ENCODE results near the gene GARIN3. TPM values are rescaled to one million over a fixed set of nuclear protein-coding genes. Genes with fewer than 3 reads are reported as not detected.
A peak's percentile ranks its signal among the peaks of the same experiment; 100 is the strongest.

The GARIN3 gene
- total RNA-seq, 1 donor from 2014 or later = not detected

- H3K36me3 ChIP-seq (ENCODE audit: control insufficient read depth, insufficient read depth, low read length) = no peaks in the 10 kb centered on the region
- no peak overlapping the region for H3K4me3 ChIP-seq (ENCODE audit: low read depth, low read length)
- no peak for DNase-seq (ENCODE audit: low read depth)
- no peak for TF ChIP-seq CTCF (IDR thresholded peaks at IDR 0.05; ENCODE audit: insufficient read depth, low read length, poor library complexity, severe bottlenecking)
- no peaks in the 10 kb centered on the region for H3K27me3 ChIP-seq (ENCODE audit: control insufficient read depth, insufficient read depth, low read length)
Observed at GRCh38 chr5:157168286-157168685, 2.2 kb upstream of the GARIN3 start.

- H3K4me3 ChIP-seq (ENCODE audit: low read depth, low read length) = no peak overlapping the region
- H3K36me3 ChIP-seq (ENCODE audit: control insufficient read depth, insufficient read depth, low read length) = no peaks in the 10 kb centered on the region
- H3K27me3 ChIP-seq (ENCODE audit: control insufficient read depth, insufficient read depth, low read length) = no peaks in the 10 kb centered on the region
- DNase-seq (ENCODE audit: low read depth) = peak; percentile 69
- TF ChIP-seq CTCF (IDR thresholded peaks at IDR 0.05; ENCODE audit: insufficient read depth, low read length, poor library complexity, severe bottlenecking) = no peak
Observed at GRCh38 chr5:157167214-157167621, 1.2 kb upstream of the GARIN3 start.

GRCh38 chr5:157165668-157166067 lies 396 bp downstream of the GARIN3 start:
- Histone ChIP-seq H3K27me3 (ENCODE audit: control insufficient read depth, insufficient read depth, low read length) (no peaks in the 10 kb centered on the region), H3K4me3 (ENCODE audit: low read depth, low read length) (no peak overlapping the region), H3K36me3 (ENCODE audit: control insufficient read depth, insufficient read depth, low read length) (no peaks in the 10 kb centered on the region)
- no peak for DNase-seq (ENCODE audit: low read depth)
- TF ChIP-seq CTCF (IDR thresholded peaks at IDR 0.05; ENCODE audit: insufficient read depth, low read length, poor library complexity, severe bottlenecking) = no peak

- DNase-seq (ENCODE audit: low read depth) = no peak
- Histone ChIP-seq H3K36me3 (ENCODE audit: control insufficient read depth, insufficient read depth, low read length) (no peaks in the 10 kb centered on the region), H3K27me3 (ENCODE audit: control insufficient read depth, insufficient read depth, low read length) (no peaks in the 10 kb centered on the region), H3K4me3 (ENCODE audit: low read depth, low read length) (no peak overlapping the region)
- TF ChIP-seq CTCF (IDR thresholded peaks at IDR 0.05; ENCODE audit: insufficient read depth, low read length, poor library complexity, severe bottlenecking) = no peak
Observed at GRCh38 chr5:157165261-157165660, 803 bp downstream of the GARIN3 start.

GRCh38 chr5:157164521-157164920 lies 1.5 kb downstream of the GARIN3 start:
- no peak for TF ChIP-seq CTCF (IDR thresholded peaks at IDR 0.05; ENCODE audit: insufficient read depth, low read length, poor library complexity, severe bottlenecking)
- Histone ChIP-seq H3K27me3 (ENCODE audit: control insufficient read depth, insufficient read depth, low read length) (no peaks in the 10 kb centered on the region), H3K4me3 (ENCODE audit: low read depth, low read length) (no peak overlapping the region), H3K36me3 (ENCODE audit: control insufficient read depth, insufficient read depth, low read length) (no peaks in the 10 kb centered on the region)
- DNase-seq (ENCODE audit: low read depth) = no peak

GRCh38 chr5:157162919-157163510 lies 3.0 kb downstream of the GARIN3 start:
- DNase-seq (ENCODE audit: low read depth) = no peak
- no peak for TF ChIP-seq CTCF (IDR thresholded peaks at IDR 0.05; ENCODE audit: insufficient read depth, low read length, poor library complexity, severe bottlenecking)
- Histone ChIP-seq H3K27me3 (ENCODE audit: control insufficient read depth, insufficient read depth, low read length) (no peaks in the 10 kb centered on the region), H3K4me3 (ENCODE audit: low read depth, low read length) (no peak overlapping the region), H3K36me3 (ENCODE audit: control insufficient read depth, insufficient read depth, low read length) (no peaks in the 10 kb centered on the region)

All from kidney epithelial cell (primary cell).